A673 (cell line): ENCODE data around the gene CDK2AP2.

ENCODE experiments used
- EZH2 ChIP-seq: fragments of 200-600 bp; sonication (generic); IDR thresholded peaks from 2 replicates; pipeline ENCODE4 v1.6.1; 2017; ENCODE audit warnings: borderline replicate concordance, low read depth, mild to moderate bottlenecking, mixed read lengths, antibody characterized with exemption, low read length; ENCODE audit not compliant: poor library complexity, severe bottlenecking
- TF ChIP-seq, protein P1 (sequence below): fragments of 300-800, 200-600 bp; sonication (generic); conservative IDR thresholded peaks from 2 replicates; pipeline ENCODE4 v1.5.1; 2017; ENCODE audit warnings: low read depth, mild to moderate bottlenecking, antibody characterized with exemption, low read length, moderate library complexity, mixed read lengths

DNA sequence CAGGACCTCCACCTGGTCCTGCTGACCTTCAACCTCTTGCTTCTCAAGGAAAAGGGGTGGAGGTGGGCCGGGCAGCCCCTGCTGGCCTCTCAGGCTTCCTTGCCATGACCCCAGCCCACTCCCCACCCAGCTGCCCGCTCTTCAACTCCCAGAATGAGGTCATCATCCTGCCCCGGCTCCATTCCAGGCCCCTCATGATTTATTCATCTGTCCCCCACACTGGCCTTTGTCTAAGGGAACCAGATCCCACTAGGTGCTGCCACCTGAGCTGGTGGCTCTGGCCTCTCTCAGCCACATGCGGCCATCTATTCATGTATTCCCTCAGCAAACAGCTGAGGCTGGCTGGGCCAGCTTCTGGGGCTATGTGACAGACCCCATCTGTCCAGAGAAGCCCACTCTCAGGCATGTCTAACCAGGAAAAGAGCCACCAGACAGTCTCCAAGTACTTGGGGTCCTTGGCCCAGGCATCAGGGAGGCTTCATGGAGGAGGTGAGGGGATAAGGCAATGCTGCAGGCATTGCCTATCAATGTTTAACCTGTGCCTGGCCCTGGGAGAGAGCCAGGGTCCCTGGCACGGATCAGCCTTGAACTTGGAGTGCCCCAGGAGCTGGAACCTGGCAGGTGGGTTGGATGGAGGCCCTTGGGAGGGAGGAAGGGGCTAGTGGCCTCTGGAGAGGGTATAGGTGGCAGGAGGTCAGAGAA lies 17.5 kb upstream of the CDK2AP2 start:
- TF ChIP-seq, protein P1, sequence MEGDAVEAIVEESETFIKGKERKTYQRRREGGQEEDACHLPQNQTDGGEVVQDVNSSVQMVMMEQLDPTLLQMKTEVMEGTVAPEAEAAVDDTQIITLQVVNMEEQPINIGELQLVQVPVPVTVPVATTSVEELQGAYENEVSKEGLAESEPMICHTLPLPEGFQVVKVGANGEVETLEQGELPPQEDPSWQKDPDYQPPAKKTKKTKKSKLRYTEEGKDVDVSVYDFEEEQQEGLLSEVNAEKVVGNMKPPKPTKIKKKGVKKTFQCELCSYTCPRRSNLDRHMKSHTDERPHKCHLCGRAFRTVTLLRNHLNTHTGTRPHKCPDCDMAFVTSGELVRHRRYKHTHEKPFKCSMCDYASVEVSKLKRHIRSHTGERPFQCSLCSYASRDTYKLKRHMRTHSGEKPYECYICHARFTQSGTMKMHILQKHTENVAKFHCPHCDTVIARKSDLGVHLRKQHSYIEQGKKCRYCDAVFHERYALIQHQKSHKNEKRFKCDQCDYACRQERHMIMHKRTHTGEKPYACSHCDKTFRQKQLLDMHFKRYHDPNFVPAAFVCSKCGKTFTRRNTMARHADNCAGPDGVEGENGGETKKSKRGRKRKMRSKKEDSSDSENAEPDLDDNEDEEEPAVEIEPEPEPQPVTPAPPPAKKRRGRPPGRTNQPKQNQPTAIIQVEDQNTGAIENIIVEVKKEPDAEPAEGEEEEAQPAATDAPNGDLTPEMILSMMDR = no peak
- no peak for TF ChIP-seq EZH2
